Hepatocyte (in vitro differentiated cells): ENCODE measurements around the gene SV2C.

Experiments
- CTCF ChIP-seq: fragments of 200-600 bp; sonication (generic); IDR thresholded peaks from 2 replicates; pipeline ENCODE4 v1.5.1; 2016; ENCODE audit warnings: antibody characterized with exemption, mild to moderate bottlenecking; ENCODE audit not compliant: poor library complexity
- EZH2 ChIP-seq: fragments of 200-600 bp; sonication (generic); IDR thresholded peaks from 2 replicates; pipeline ENCODE4 v1.6.1; 2016; ENCODE audit warnings: antibody characterized with exemption, mild to moderate bottlenecking, borderline replicate concordance
- EZH2phosphoT487 ChIP-seq: fragments of 200-600 bp; sonication (generic); IDR thresholded peaks from one replicate; pipeline ENCODE4 v1.6.1; 2018; ENCODE audit warnings: antibody characterized with exemption, mild to moderate bottlenecking, low read depth, moderate library complexity; ENCODE audit not compliant: unreplicated experiment, severe bottlenecking

GRCh38 chr5:76145945-76146344, 62.8 kb downstream of the SV2C start:
- TF ChIP-seq CTCF (peak; percentile 18), EZH2 (no peak), EZH2phosphoT487 (no peak)
